Type B pancreatic cell (in vitro differentiated cells): Measurements from ENCODE around the gene TRIP10. TPM values are rescaled to one million over a fixed set of nuclear protein-coding genes. Genes with fewer than 3 reads are reported as not detected.

Experiments used
- DNase-seq: peaks from one replicate; pipeline ENCODE4 v3.0.0; 2021; ENCODE audit warnings: mixed read lengths; ENCODE audit not compliant: unreplicated experiment; ENCODE audit errors: extremely low spot score
- H3K27ac Mint-ChIP-seq: 2 replicates; pipeline ENCODE4 v1.8.0; 2021; ENCODE audit warnings: mild to moderate bottlenecking, mixed read lengths
- H3K27me3 Mint-ChIP-seq: 2 replicates; pipeline ENCODE4 v1.8.0; 2021; ENCODE audit warnings: mixed read lengths
- H3K36me3 Mint-ChIP-seq: 2 replicates; pipeline ENCODE4 v1.8.0; 2021; ENCODE audit warnings: mixed read lengths
- H3K4me1 Mint-ChIP-seq: one replicate; pipeline ENCODE4 v1.8.0; 2021; ENCODE audit warnings: mixed read lengths; ENCODE audit not compliant: unreplicated experiment
- H3K4me3 Mint-ChIP-seq: 2 replicates; pipeline ENCODE4 v1.8.0; 2021; ENCODE audit warnings: mild to moderate bottlenecking, mixed read lengths
- H3K9me3 Mint-ChIP-seq: 2 replicates; pipeline ENCODE4 v1.8.0; 2021; ENCODE audit warnings: mixed read lengths
- CTCF ChIP-seq: fragments of 200-600 bp; sonication (generic); conservative IDR thresholded peaks from 2 replicates; pipeline ENCODE4 v1.5.0; 2021; ENCODE audit warnings: antibody characterized with exemption, mild to moderate bottlenecking
- total RNA-seq: library from RNA; stranded (reverse); gene quantifications from 2 replicates; pipeline ENCODE4 v1.2.1, GENCODE V29; 2021; ENCODE audit warnings: low replicate concordance

Gene TRIP10
- total RNA-seq, 1 donor from 2014 or later: 35.1 TPM

GRCh38 chr19:6730153-6730804 lies 9.2 kb upstream of the TRIP10 start:
- Mint-ChIP-seq H3K4me1 (no peaks in the 10 kb centered on the region), H3K4me3 (no peak overlapping the region), H3K9me3 (no peaks in the 10 kb centered on the region), H3K36me3 (no peaks in the 10 kb centered on the region), H3K27me3 (no peaks in the 10 kb centered on the region), H3K27ac (no peak overlapping the region)
- TF ChIP-seq CTCF: no peak
- DNase-seq: no peak

- H3K36me3 Mint-ChIP-seq: no peaks in the 10 kb centered on the region
- no peak overlapping the region for H3K4me3 Mint-ChIP-seq
- peaks cover 2% of the 10 kb centered on the region for H3K4me1 Mint-ChIP-seq
Observed at GRCh38 chr19:6730941-6731670, 8.4 kb upstream of the TRIP10 start.

GRCh38 chr19:6731822-6732221 lies 7.7 kb upstream of the TRIP10 start:
- H3K4me3 Mint-ChIP-seq: no peak overlapping the region
- no peaks in the 10 kb centered on the region for H3K27me3 Mint-ChIP-seq
- H3K9me3 Mint-ChIP-seq: no peaks in the 10 kb centered on the region
- H3K36me3 Mint-ChIP-seq: no peaks in the 10 kb centered on the region
- no peak overlapping the region for H3K27ac Mint-ChIP-seq
- DNase-seq: no peak
- peaks cover 6% of the 10 kb centered on the region for H3K4me1 Mint-ChIP-seq
- no peak for TF ChIP-seq CTCF

More at GRCh38 chr19:6730941-6731670, 8.4 kb upstream of the TRIP10 start:
- no peak for DNase-seq
- H3K27ac Mint-ChIP-seq: no peak overlapping the region
- H3K9me3 Mint-ChIP-seq: no peaks in the 10 kb centered on the region
- TF ChIP-seq CTCF: no peak
- no peaks in the 10 kb centered on the region for H3K27me3 Mint-ChIP-seq

GRCh38 chr19:6732803-6733337 lies 6.6 kb upstream of the TRIP10 start:
- TF ChIP-seq CTCF: no peak
- no peaks in the 10 kb centered on the region for H3K27me3 Mint-ChIP-seq
- no peak for DNase-seq

GRCh38 chr19:6733338-6734095 lies 6.0 kb upstream of the TRIP10 start:
- no peak overlapping the region for H3K27ac Mint-ChIP-seq
- H3K4me1 Mint-ChIP-seq: peaks cover 16% of the 10 kb centered on the region
- no peaks in the 10 kb centered on the region for H3K9me3 Mint-ChIP-seq
- H3K4me3 Mint-ChIP-seq: no peak overlapping the region
- no peaks in the 10 kb centered on the region for H3K27me3 Mint-ChIP-seq
- TF ChIP-seq CTCF: peak; percentile 52
- H3K36me3 Mint-ChIP-seq: no peaks in the 10 kb centered on the region
- no peak for DNase-seq

More at GRCh38 chr19:6732803-6733337, 6.6 kb upstream of the TRIP10 start:
- Mint-ChIP-seq H3K27ac (no peak overlapping the region), H3K4me1 (peaks cover 9% of the 10 kb centered on the region), H3K36me3 (no peaks in the 10 kb centered on the region), H3K9me3 (no peaks in the 10 kb centered on the region), H3K4me3 (no peak overlapping the region)
